ENCODE data around the gene MAN2B2. TPM values are rescaled to one million over a fixed set of nuclear protein-coding genes. Genes with fewer than 3 reads are reported as not detected.

Gene MAN2B2
- total RNA-seq, 4 donors from 2014 or later = 17.5 to 55.9 (median 27.6) TPM

DNA sequence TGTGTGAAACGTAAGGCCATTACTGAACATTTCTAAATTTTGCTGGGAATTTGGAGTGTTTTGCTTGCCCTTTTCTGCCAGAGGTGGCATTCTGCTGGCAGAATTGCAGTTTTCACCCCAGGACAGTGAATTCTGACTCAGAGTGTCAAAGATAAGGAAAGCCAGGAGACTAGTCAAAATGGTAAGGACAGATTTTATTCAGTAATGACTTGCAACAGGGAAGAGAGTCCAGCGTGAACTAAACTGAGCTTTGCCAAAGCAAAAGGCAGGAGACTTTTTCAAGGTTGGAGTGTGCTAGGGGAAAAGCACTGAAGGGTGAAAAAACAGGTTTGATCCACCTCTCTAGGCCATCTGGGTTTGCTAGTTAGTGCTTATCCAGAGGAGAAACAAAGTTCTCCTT is 84.9 kb downstream of the MAN2B2 start:
- Histone ChIP-seq H3K36me3 (no peaks in the 10 kb centered on the region), H3K4me3 (no peak overlapping the region), H3K27ac (no peak overlapping the region), H3K27me3 (peaks cover 40% of the 10 kb centered on the region), H3K4me1 (peaks cover 0 to 20% (median 7%) of the 10 kb centered on the region in 4 donors), H3K9me3 (no peaks in the 10 kb centered on the region)
- no peak for DNase-seq
- in situ Hi-C loops (cut with MboI; ENCODE audit: low pct_ligation_motif_present in 1 of 4, low pct_unique_long_range_greater_than_20kb in 1 of 4, low sequenced_read_pairs in 3 of 4) (no loop called here), intact Hi-C loops (cut with DNase I; ENCODE audit: low total_unique reads) (no loop called here)
- WGBS, 2 donors (ENCODE audit: low coverage in 1 of 2) = 85 to 88% methylated on average over 1 to 2 of the region's 2 CpGs
- TF ChIP-seq, protein P1, sequence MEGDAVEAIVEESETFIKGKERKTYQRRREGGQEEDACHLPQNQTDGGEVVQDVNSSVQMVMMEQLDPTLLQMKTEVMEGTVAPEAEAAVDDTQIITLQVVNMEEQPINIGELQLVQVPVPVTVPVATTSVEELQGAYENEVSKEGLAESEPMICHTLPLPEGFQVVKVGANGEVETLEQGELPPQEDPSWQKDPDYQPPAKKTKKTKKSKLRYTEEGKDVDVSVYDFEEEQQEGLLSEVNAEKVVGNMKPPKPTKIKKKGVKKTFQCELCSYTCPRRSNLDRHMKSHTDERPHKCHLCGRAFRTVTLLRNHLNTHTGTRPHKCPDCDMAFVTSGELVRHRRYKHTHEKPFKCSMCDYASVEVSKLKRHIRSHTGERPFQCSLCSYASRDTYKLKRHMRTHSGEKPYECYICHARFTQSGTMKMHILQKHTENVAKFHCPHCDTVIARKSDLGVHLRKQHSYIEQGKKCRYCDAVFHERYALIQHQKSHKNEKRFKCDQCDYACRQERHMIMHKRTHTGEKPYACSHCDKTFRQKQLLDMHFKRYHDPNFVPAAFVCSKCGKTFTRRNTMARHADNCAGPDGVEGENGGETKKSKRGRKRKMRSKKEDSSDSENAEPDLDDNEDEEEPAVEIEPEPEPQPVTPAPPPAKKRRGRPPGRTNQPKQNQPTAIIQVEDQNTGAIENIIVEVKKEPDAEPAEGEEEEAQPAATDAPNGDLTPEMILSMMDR (IDR thresholded peaks at IDR 0.05) = no peak
- no peak for TF ChIP-seq POLR2A (IDR thresholded peaks at IDR 0.05)
- TF ChIP-seq POLR2AphosphoS5 (IDR thresholded peaks at IDR 0.05) = no peak
- TF ChIP-seq EP300 (IDR thresholded peaks at IDR 0.05; ENCODE audit: low read depth) = no peak

- TF ChIP-seq EP300 (IDR thresholded peaks at IDR 0.05; ENCODE audit: low read depth) = no peak
- TF ChIP-seq, protein P1 (IDR thresholded peaks at IDR 0.05) = no peak
- TF ChIP-seq POLR2AphosphoS5 (IDR thresholded peaks at IDR 0.05) = no peak
- TF ChIP-seq POLR2A (IDR thresholded peaks at IDR 0.05) = no peak
- Histone ChIP-seq H3K9me3 (no peaks in the 10 kb centered on the region), H3K27ac (no peak overlapping the region), H3K36me3 (no peaks in the 10 kb centered on the region), H3K4me3 (no peak overlapping the region), H3K27me3 (peaks cover 40% of the 10 kb centered on the region), H3K4me1 (peaks cover 0 to 20% (median 7%) of the 10 kb centered on the region in 4 donors)
- WGBS, 2 donors (ENCODE audit: low coverage in 1 of 2) = 92 to 94% methylated on average over 3 of the region's 3 CpGs
- intact Hi-C loops (cut with DNase I; ENCODE audit: low total_unique reads) = no loop called here
- DNase-seq = no peak
- in situ Hi-C loops (cut with MboI; ENCODE audit: low pct_ligation_motif_present in 1 of 4, low pct_unique_long_range_greater_than_20kb in 1 of 4, low sequenced_read_pairs in 3 of 4) = no loop called here
Observed at GRCh38 chr4:6660430-6660829, 85.4 kb downstream of the MAN2B2 start.

DNA sequence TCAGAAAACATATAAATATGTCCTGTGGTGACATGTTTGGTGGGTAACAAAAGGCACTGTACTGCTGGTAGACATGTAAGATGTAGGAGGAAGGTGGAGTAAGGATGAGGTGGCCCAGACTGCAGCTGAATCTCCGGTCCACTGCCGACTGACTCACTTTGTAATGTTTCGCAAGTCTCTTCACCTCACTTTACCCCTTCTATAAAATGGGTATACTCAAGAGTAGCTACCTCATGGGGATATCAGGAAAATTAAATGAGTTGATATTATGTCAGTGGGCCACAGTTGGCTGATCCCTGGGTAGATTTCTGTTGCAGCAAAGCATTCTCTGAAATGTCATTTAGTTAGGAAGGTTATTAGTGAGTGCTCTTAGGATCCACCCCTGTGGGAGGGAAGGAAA is 87.6 kb downstream of the MAN2B2 start:
- Histone ChIP-seq H3K36me3 (no peaks in the 10 kb centered on the region), H3K27ac (no peak overlapping the region), H3K9me3 (no peaks in the 10 kb centered on the region), H3K4me1 (peaks cover 0 to 20% (median 7%) of the 10 kb centered on the region in 4 donors), H3K4me3 (no peak overlapping the region), H3K27me3 (peaks cover 40% of the 10 kb centered on the region)
- in situ Hi-C loops (cut with MboI; ENCODE audit: low pct_ligation_motif_present in 1 of 4, low pct_unique_long_range_greater_than_20kb in 1 of 4, low sequenced_read_pairs in 3 of 4) = no loop called here
- TF ChIP-seq, protein P1 (IDR thresholded peaks at IDR 0.05) = no peak
- TF ChIP-seq EP300 (IDR thresholded peaks at IDR 0.05; ENCODE audit: low read depth) = no peak
- TF ChIP-seq POLR2A (IDR thresholded peaks at IDR 0.05) = no peak
- no peak for TF ChIP-seq POLR2AphosphoS5 (IDR thresholded peaks at IDR 0.05)
- intact Hi-C loops (cut with DNase I; ENCODE audit: low total_unique reads) = no loop called here
- WGBS, 2 donors (ENCODE audit: low coverage in 1 of 2) = 92% methylated on average over 3 of the region's 3 CpGs; no CpG with 5 or more reads in 1 of the 2 donors
- DNase-seq = no peak

GRCh38 chr4:6663596-6664393 is 88.8 kb downstream of the MAN2B2 start:
- in situ Hi-C loops (cut with MboI; ENCODE audit: low pct_ligation_motif_present in 1 of 4, low pct_unique_long_range_greater_than_20kb in 1 of 4, low sequenced_read_pairs in 3 of 4) (no loop called here), intact Hi-C loops (cut with DNase I; ENCODE audit: low total_unique reads) (no loop called here)
- no peak for DNase-seq
- H3K36me3 ChIP-seq = no peaks in the 10 kb centered on the region
- WGBS, 2 donors (ENCODE audit: low coverage in 1 of 2) = 25 to 31% methylated on average over 4 to 40 of the region's 55 CpGs
- no peak overlapping the region for H3K27ac ChIP-seq
- H3K9me3 ChIP-seq = no peaks in the 10 kb centered on the region
- TF ChIP-seq, protein P1 (IDR thresholded peaks at IDR 0.05) = no peak
- TF ChIP-seq EP300 (IDR thresholded peaks at IDR 0.05; ENCODE audit: low read depth) (no peak), POLR2AphosphoS5 (IDR thresholded peaks at IDR 0.05) (no peak), POLR2A (IDR thresholded peaks at IDR 0.05) (no peak)
- peaks cover 0 to 14% (median 6%) of the 10 kb centered on the region in 4 donors for H3K4me1 ChIP-seq
- peak overlapping the region; percentile 11 to 35 (median 26) for H3K4me3 ChIP-seq
- H3K27me3 ChIP-seq = peaks cover 32% of the 10 kb centered on the region

Data from transverse colon (tissue), 4 donors.